GOT3 (cell line): ENCODE results near the gene KIF9.
"Not testable (repeated sequence)": the region's sequence is repeated elsewhere in the genome, so short reads cannot be mapped to it uniquely, and the experiment has no call there.

Source experiments
- DNase-seq: peaks from one replicate; lab custom pipeline; 2025; ENCODE audit warnings: mixed read lengths; lab: John Stamatoyannopoulos, UW

The KIF9 gene

GRCh38 chr3:47186285-47186684 lies 96.3 kb downstream of the KIF9 start:
- no peak for DNase-seq

GRCh38 chr3:47181685-47182084 lies 100.9 kb downstream of the KIF9 start:
- not testable (repeated sequence) for DNase-seq

- DNase-seq: not testable (repeated sequence)
These were observed 102.6 kb downstream of the KIF9 start for GRCh38 chr3:47180011-47180410.
